ENCODE data around the gene BEND5.

The BEND5 gene

DNA sequence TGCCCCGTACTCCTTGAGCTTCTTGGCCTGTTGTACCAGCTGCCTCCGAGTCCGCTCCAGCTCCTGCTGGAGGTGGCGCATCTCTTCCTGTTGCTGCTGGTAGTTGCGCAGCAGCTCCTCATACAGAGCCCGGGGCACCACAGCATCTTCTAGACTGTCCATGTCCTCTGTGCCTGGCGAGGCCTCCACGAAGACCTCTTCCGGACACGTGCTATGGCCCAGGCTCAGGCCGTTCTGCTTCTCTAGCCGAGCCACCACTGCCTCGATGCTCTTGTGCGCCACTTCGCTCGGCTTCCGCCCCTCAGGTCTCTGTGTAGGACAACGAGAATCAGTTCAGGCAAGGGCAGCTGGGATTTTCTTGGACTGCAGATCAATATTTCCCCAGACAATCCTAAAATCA is 17.7 kb downstream of the BEND5 start:
- H3K9ac ChIP-seq (ENCODE audit: low read length): no peak overlapping the region

DNA sequence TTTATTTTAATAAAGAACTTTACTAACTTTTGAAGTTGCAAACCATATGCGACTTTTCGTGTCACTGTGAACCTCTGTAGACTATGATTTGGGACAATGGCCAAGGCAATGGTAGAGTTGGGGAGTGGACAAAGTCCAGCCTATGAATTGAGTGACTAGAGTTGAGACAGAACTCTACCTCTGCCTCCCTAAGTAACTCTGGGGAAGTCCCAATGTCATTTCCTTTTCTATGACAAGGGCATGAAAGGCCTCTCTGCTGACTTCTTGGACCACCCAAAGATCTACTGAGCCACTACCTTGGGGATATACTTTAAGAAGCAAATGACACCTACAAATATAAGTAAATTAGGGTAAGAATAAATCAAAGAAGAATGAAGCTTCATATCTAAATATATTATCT is 19.3 kb downstream of the BEND5 start:
- H2AFZ ChIP-seq (ENCODE audit: low read length): no peak overlapping the region
- no peak overlapping the region for H3K27ac ChIP-seq (ENCODE audit: low read depth, low read length, poor library complexity, severe bottlenecking)
- H3K4me2 ChIP-seq (ENCODE audit: low read length): no peak overlapping the region
- H3K9ac ChIP-seq (ENCODE audit: low read length): no peak overlapping the region
- H3K9me2 ChIP-seq (ENCODE audit: low read depth, low read length): no peaks in the 10 kb centered on the region
- H3K9me3 ChIP-seq (ENCODE audit: low read length): no peaks in the 10 kb centered on the region
- no peak overlapping the region for H3K4me3 ChIP-seq (ENCODE audit: low read depth, low read length, poor library complexity, severe bottlenecking)
- H4K20me1 ChIP-seq (ENCODE audit: insufficient read depth, low read length): no peaks in the 10 kb centered on the region
- H3K27me3 ChIP-seq (ENCODE audit: insufficient read depth, low read length): no peaks in the 10 kb centered on the region
- no peaks in the 10 kb centered on the region for H3F3A ChIP-seq (ENCODE audit: insufficient read depth, low read length)
- TF ChIP-seq, protein P1, sequence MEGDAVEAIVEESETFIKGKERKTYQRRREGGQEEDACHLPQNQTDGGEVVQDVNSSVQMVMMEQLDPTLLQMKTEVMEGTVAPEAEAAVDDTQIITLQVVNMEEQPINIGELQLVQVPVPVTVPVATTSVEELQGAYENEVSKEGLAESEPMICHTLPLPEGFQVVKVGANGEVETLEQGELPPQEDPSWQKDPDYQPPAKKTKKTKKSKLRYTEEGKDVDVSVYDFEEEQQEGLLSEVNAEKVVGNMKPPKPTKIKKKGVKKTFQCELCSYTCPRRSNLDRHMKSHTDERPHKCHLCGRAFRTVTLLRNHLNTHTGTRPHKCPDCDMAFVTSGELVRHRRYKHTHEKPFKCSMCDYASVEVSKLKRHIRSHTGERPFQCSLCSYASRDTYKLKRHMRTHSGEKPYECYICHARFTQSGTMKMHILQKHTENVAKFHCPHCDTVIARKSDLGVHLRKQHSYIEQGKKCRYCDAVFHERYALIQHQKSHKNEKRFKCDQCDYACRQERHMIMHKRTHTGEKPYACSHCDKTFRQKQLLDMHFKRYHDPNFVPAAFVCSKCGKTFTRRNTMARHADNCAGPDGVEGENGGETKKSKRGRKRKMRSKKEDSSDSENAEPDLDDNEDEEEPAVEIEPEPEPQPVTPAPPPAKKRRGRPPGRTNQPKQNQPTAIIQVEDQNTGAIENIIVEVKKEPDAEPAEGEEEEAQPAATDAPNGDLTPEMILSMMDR (IDR thresholded peaks at IDR 0.05; ENCODE audit: low read length): no peak
- TF ChIP-seq EZH2 (IDR thresholded peaks at IDR 0.05; ENCODE audit: borderline replicate concordance, low read length): no peak
- no peaks in the 10 kb centered on the region for H3K4me1 ChIP-seq (ENCODE audit: insufficient read depth, low read length, severe bottlenecking)
- H3K79me2 ChIP-seq (ENCODE audit: insufficient read depth, low read length): no peaks in the 10 kb centered on the region
- no peaks in the 10 kb centered on the region for H3K36me3 ChIP-seq (ENCODE audit: insufficient read depth, low read length)

More for the DNA sequence above, 17.7 kb downstream of the BEND5 start:
- no peaks in the 10 kb centered on the region for H3K9me3 ChIP-seq (ENCODE audit: low read length)
- H3F3A ChIP-seq (ENCODE audit: insufficient read depth, low read length): no peaks in the 10 kb centered on the region
- no peaks in the 10 kb centered on the region for H3K36me3 ChIP-seq (ENCODE audit: insufficient read depth, low read length)
- H3K9me2 ChIP-seq (ENCODE audit: low read depth, low read length): no peaks in the 10 kb centered on the region
- TF ChIP-seq, protein P1 (IDR thresholded peaks at IDR 0.05; ENCODE audit: low read length): no peak
- TF ChIP-seq EZH2 (IDR thresholded peaks at IDR 0.05; ENCODE audit: borderline replicate concordance, low read length): no peak
- no peak overlapping the region for H2AFZ ChIP-seq (ENCODE audit: low read length)
- H3K27ac ChIP-seq (ENCODE audit: low read depth, low read length, poor library complexity, severe bottlenecking): no peak overlapping the region
- no peaks in the 10 kb centered on the region for H3K79me2 ChIP-seq (ENCODE audit: insufficient read depth, low read length)
- H3K4me3 ChIP-seq (ENCODE audit: low read depth, low read length, poor library complexity, severe bottlenecking): no peak overlapping the region
- no peaks in the 10 kb centered on the region for H4K20me1 ChIP-seq (ENCODE audit: insufficient read depth, low read length)
- H3K27me3 ChIP-seq (ENCODE audit: insufficient read depth, low read length): no peaks in the 10 kb centered on the region
- no peak overlapping the region for H3K4me2 ChIP-seq (ENCODE audit: low read length)
- no peaks in the 10 kb centered on the region for H3K4me1 ChIP-seq (ENCODE audit: insufficient read depth, low read length, severe bottlenecking)

DNA sequence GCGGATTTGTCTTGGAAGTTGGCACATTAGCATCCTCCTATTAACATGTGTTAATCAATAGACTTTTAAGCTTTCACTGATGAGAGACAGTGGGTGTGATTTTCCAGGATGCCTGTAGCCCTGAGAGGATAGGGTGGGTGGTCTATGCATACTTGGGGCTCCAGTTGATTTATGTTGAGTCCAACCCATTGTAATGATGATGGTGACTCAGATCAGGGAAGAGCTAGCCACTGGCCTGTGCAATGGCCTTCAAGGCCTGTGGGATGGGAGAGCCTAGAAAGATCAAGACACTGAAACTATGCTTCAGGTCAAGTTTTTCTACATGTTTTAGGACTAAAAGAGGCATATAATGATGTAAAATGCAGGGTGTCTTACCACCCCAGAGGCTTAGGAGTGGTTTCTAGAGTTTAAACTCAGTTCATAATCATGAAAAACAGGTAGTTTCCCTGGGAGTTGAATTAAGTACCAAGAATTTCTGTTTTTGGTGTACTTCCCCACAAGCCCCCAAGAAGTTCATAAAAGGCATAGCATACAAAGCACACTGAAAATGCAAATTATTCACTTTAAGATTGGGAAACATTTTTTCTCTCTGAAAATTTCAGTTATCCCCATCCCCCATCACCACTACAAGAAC is 19.9 kb downstream of the BEND5 start:
- H3K27ac ChIP-seq (ENCODE audit: low read depth, low read length, poor library complexity, severe bottlenecking): no peak overlapping the region
- no peaks in the 10 kb centered on the region for H3K79me2 ChIP-seq (ENCODE audit: insufficient read depth, low read length)
- no peaks in the 10 kb centered on the region for H3K27me3 ChIP-seq (ENCODE audit: insufficient read depth, low read length)
- H3F3A ChIP-seq (ENCODE audit: insufficient read depth, low read length): no peaks in the 10 kb centered on the region
- H3K4me3 ChIP-seq (ENCODE audit: low read depth, low read length, poor library complexity, severe bottlenecking): no peak overlapping the region
- no peaks in the 10 kb centered on the region for H3K9me2 ChIP-seq (ENCODE audit: low read depth, low read length)
- no peak overlapping the region for H2AFZ ChIP-seq (ENCODE audit: low read length)
- no peak overlapping the region for H3K4me2 ChIP-seq (ENCODE audit: low read length)
- no peak overlapping the region for H3K9ac ChIP-seq (ENCODE audit: low read length)
- no peaks in the 10 kb centered on the region for H3K9me3 ChIP-seq (ENCODE audit: low read length)
- TF ChIP-seq EZH2 (IDR thresholded peaks at IDR 0.05; ENCODE audit: borderline replicate concordance, low read length): no peak
- TF ChIP-seq, protein P1 (IDR thresholded peaks at IDR 0.05; ENCODE audit: low read length): no peak
- H3K36me3 ChIP-seq (ENCODE audit: insufficient read depth, low read length): no peaks in the 10 kb centered on the region
- H3K4me1 ChIP-seq (ENCODE audit: insufficient read depth, low read length, severe bottlenecking): no peaks in the 10 kb centered on the region
- H4K20me1 ChIP-seq (ENCODE audit: insufficient read depth, low read length): no peaks in the 10 kb centered on the region

Measured in OCI-LY1 (cell line).